HG03571 (cell line): ENCODE measurements around the gene PLVAP.

Experiments used
- ATAC-seq: cut with Tn5 transposase; IDR thresholded peaks from one replicate; pipeline ENCODE4 v1.9.1; 2021; ENCODE audit not compliant: unreplicated experiment

The PLVAP gene

DNA sequence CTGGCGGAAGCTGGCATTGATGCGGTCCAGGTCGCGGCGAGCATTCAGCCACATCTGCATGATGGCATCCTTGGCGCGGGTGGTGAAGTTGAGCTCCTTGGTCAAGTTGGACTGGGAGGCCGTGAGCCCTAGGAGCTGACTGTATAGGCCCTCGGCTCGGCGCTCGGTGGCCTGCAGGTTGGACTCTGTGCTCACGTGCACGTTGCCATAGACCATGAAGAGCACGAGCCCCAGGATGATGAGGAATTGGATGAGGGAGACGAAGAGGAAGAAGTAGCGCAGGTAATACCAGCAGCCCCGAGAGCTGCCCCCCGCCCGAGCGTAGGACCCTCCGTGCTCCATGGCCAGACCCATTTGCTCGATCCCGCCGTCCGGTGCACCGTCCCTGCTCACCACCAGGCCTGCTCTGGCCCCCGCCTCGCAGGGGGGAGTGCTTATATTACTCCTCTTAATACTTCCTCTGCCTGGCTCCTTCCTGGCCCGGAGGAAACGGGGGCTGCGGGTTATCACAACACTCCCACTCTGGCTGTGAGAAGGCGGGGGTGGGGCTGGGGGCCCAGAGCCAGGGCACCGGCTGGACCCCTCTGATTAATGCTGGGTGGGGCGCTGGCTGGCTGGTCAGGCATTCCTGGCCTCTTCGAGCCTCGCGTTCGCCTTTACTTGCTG is at the start of gene PLVAP:
Gene PLVAP (minus strand): TSS at position 408 of the 666 bp plus-strand sequence. CDS start 54 bp downstream, at position 354.
- ATAC-seq, result no peak

DNA sequence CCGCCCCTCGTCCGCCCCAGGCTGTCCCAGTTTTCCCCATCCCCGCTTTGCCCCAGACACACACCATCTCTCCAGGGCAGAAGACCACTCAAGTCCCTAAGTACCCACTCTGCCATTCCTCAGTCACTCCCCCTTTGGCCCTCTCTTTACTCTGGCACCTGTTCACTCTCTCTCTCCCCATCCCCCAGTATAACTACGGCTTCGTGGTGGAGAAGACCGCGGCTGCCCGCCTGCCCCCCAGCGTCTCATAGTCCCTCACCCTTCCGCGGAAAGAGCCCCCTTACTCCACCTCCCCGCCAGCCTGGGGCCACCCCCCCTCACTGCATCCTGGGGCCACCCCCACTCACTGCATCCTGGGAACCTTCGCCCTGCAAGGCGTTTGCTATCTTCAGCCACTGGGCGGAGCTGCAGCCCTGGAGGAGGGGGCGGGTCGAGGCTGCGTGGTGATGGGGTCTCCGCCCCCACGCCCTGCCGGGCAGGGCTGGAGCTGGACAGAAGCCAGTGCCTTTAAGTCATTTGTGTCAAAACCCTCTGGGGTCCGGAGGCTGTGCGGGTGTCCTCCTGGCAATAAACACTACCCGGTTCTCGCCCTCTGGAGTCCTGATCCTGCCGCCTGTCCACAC is 47.7 kb upstream of the PLVAP start:
- no peak for ATAC-seq

GRCh38 chr19:17423429-17424208 is 46.5 kb upstream of the PLVAP start:
- ATAC-seq, result no peak

- no peak for ATAC-seq
These were observed 44.8 kb upstream of the PLVAP start for GRCh38 chr19:17421942-17422341.

- ATAC-seq, result peak; percentile 21
These were observed 43.4 kb upstream of the PLVAP start for GRCh38 chr19:17420475-17420924.

GRCh38 chr19:17419621-17420474 is 42.7 kb upstream of the PLVAP start, which contains the start of gene MVB12A:
MVB12A (plus strand) TSS chr19:17420047; CDS start chr19:17420136, 89 bp downstream.
- peak; percentile 75 for ATAC-seq

DNA sequence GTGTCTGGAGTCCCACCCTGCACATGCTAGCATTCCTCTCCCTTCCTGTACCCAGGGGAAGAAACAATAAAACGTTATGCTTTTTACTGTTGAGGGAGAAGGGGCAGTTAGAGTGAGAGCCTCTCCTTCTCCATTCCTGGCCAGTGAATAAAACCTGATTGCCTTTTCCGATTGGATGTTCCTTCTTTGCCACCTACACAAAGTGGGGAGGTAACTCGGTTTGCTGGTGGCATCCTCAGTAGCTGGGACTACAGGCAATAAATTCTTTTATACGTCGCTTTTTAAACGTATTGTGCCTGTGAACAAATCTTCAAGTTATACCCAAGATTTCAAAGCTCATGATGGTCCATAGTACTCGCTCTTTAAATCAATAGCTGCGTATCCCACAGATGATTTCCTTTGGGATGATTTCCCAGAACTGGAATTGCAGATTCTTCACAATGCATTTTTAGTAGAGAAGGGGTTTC is 42.0 kb upstream of the PLVAP start:
- ATAC-seq, result no peak

DNA sequence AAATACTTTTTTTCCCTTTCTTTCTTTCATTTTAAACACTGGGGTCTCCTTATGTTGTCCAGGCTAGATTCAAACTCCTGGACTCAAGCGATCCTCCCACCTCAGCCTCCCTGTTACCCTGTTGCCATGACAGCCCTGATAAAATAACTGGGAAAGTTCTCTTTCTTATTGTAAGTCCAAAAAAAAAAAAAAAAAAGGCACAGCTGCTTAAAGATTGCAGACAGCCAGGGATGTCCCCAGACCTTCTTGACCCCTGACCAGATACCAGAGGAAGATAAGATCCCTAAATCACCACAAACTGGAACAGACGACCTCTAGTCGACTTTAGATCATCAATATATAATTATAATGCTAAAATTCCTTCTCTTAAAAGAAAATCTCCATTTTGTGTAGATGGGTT is 41.6 kb upstream of the PLVAP start:
- ATAC-seq, result no peak

DNA sequence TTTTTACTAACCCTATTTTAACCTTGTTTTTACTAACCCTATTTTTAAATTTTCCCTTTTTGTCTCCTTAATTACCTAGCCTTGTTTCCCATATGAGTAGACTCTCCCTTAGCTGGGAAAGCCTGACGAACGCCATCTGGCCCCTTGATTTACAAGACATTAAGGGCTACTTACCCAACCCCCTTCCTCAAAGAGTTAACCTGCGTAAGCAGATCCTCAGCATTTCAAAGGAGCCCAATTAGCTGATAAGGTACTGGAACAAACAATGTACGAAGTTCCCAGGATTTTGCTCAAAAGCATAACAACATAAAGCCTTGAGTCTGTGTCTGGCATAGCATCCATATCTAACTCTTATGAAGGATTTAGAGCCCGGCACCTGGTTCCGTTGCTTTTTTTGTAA is 38.0 kb upstream of the PLVAP start:
- no peak for ATAC-seq

- no peak for ATAC-seq
These were observed 37.0 kb upstream of the PLVAP start for GRCh38 chr19:17414097-17414496.

- ATAC-seq, result no peak
These were observed 34.7 kb upstream of the PLVAP start for GRCh38 chr19:17411801-17412200.

DNA sequence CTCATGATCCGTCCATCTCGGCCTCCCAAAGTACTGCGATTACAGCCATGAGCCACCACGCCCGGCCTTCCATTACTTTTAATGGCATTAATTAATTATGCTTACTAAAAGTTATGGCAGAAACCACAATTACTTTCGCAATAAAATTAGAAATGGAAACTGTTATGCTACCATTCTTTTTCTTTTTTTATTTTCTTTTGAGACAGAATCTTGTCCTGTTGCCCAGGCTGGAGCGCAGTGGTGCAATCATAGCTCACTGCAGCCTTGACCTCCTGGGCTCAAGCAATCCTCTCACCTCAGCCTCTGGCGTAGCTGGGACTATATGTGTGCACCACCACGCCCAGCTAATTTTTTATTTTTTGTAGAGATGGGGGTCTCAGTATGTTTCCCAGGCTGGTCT is 32.8 kb upstream of the PLVAP start:
- ATAC-seq, result no peak

GRCh38 chr19:17406887-17407196 is 29.7 kb upstream of the PLVAP start:
- no peak for ATAC-seq

DNA sequence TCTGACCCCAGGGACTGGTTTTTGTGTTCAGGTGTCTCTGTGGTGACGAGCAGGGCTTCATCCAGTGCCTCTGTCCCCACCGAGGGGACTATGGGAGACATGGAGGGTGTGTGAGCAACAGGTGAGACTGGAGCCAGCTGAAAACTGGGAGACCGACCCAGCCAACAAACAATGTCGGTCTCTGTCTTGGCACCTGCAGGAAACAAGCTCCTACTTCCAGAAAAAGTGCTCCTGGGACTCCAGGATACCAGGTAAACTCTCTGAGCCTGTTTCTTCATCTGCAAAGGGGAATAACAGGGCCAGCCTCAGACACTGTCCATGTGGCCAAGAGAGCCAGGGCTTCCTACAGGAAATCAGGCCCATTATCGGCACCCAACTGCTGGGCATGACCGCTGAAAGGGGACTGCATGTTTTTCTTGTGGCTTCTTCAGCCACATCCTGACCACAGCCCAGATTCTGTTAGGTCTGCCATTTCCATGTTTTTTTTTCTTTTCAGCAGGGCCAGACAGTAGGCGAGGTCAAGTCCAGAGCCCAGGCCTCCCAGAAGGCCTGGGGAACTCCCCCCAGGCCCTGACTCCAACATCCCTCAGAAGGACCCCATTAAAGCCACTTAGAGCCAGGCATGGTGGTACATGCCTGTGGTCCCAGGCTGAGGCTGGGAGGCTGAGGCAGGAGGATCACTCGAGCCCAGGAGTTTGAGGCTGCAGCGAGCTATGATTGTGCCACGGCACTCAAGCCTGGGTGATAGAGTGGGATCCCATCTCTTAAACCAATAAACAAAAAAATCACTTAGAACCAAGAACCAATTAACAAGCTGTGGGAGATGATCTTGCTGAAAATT is 29.1 kb upstream of the PLVAP start:
- no peak for ATAC-seq

- ATAC-seq, result no peak
These were observed 28.3 kb upstream of the PLVAP start, which contains the start of gene BST2 for GRCh38 chr19:17405250-17406045. BST2 (minus strand) TSS chr19:17405630; CDS start chr19:17405575, 55 bp downstream.

GRCh38 chr19:17404621-17405249 is 27.6 kb upstream of the PLVAP start:
- no peak for ATAC-seq

- no peak for ATAC-seq
These were observed 26.9 kb upstream of the PLVAP start for GRCh38 chr19:17404015-17404414.

- ATAC-seq, result no peak
These were observed 26.1 kb upstream of the PLVAP start for GRCh38 chr19:17402982-17403855.
